ENCODE measurements around the gene DLGAP4. TPM values are rescaled to one million over a fixed set of nuclear protein-coding genes. Genes with fewer than 3 reads are reported as not detected.
A peak's percentile ranks its signal among the peaks of the same experiment; 100 is the strongest.

The DLGAP4 gene
- total and polyA plus RNA-seq, 9 donors, result 18.2 to 75.9 (median 53.1) TPM

DNA sequence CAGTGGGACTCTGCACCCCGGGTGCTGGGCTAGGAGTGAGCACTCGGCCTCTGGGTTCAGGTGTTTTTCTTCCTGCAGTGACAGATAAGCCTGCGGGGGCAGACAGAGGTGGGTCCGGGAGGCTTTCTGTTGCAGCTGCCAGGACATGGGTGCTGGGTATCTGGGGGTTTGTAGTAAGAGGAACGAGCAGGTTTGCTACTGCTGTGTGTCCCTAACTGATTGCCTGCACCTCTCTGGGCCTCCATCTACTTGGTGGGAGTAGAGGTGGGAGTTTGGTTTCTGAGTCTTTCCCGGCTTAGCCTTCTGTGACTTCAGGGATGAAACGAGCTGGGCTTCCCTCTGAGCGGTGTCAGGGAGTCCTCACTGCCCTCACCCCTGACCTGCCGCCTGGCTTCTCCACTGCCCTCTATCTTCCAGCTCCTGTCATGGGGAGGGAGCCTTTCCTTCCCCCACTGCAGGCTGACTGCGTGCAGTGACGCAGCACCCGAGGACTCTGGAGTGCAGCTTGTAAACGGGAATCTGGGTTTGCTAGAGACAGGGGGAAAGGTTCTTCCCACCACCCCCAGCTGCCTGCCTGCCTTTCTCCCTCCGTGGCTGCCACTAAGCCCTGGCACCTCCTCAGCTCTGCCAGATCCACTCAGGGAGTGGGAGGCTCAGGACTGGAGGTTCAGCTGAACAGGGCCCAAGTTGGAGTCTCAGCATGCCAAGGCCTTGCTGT is 6.7 kb downstream of the DLGAP4 start:
- Histone ChIP-seq H3K4me1 (ENCODE audit: insufficient read depth) (no peaks in the 10 kb centered on the region), H3K36me3 (no peaks in the 10 kb centered on the region), H3K9me3 (no peaks in the 10 kb centered on the region), H3K4me3 (no peak overlapping the region), H3K27me3 (no peaks in the 10 kb centered on the region), H3K27ac (no peak overlapping the region)
- peak in 1 of 5 donors; percentile 2 for DNase-seq
- 19 to 31% (median 23%) methylated on average over 14 of the region's 14 CpGs for WGBS, 3 donors
- TF ChIP-seq EP300 (IDR thresholded peaks at IDR 0.05) (no peak), POLR2A (IDR thresholded peaks at IDR 0.05) (no peak)
- TF ChIP-seq, protein P1, sequence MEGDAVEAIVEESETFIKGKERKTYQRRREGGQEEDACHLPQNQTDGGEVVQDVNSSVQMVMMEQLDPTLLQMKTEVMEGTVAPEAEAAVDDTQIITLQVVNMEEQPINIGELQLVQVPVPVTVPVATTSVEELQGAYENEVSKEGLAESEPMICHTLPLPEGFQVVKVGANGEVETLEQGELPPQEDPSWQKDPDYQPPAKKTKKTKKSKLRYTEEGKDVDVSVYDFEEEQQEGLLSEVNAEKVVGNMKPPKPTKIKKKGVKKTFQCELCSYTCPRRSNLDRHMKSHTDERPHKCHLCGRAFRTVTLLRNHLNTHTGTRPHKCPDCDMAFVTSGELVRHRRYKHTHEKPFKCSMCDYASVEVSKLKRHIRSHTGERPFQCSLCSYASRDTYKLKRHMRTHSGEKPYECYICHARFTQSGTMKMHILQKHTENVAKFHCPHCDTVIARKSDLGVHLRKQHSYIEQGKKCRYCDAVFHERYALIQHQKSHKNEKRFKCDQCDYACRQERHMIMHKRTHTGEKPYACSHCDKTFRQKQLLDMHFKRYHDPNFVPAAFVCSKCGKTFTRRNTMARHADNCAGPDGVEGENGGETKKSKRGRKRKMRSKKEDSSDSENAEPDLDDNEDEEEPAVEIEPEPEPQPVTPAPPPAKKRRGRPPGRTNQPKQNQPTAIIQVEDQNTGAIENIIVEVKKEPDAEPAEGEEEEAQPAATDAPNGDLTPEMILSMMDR (IDR thresholded peaks at IDR 0.05), result no peak
- intact Hi-C loops (cut with DNase I), result no loop called here

GRCh38 chr20:36313476-36313875 is 7.3 kb downstream of the DLGAP4 start:
- Histone ChIP-seq H3K4me3 (no peak overlapping the region), H3K4me1 (ENCODE audit: insufficient read depth) (no peaks in the 10 kb centered on the region), H3K9me3 (no peaks in the 10 kb centered on the region), H3K27me3 (no peaks in the 10 kb centered on the region), H3K36me3 (no peaks in the 10 kb centered on the region), H3K27ac (no peak overlapping the region)
- peak in 1 of 5 donors; percentile 8 for DNase-seq
- TF ChIP-seq EP300 (IDR thresholded peaks at IDR 0.05) (no peak), POLR2A (IDR thresholded peaks at IDR 0.05) (no peak)
- TF ChIP-seq, protein P1 (IDR thresholded peaks at IDR 0.05), result no peak
- intact Hi-C loops (cut with DNase I), result no loop called here
- WGBS, 3 donors, result 55 to 69% (median 59%) methylated on average over 3 of the region's 3 CpGs

- H3K27ac ChIP-seq, result no peak overlapping the region
- no peaks in the 10 kb centered on the region for H3K36me3 ChIP-seq
- H3K27me3 ChIP-seq, result no peaks in the 10 kb centered on the region
- no peak for DNase-seq
- no peaks in the 10 kb centered on the region for H3K4me1 ChIP-seq (ENCODE audit: insufficient read depth)
- 61 to 79% (median 67%) methylated on average over 8 to 11 of the region's 11 CpGs for WGBS, 3 donors
- no peaks in the 10 kb centered on the region for H3K9me3 ChIP-seq
- TF ChIP-seq, protein P1 (IDR thresholded peaks at IDR 0.05), result no peak
- TF ChIP-seq POLR2A (IDR thresholded peaks at IDR 0.05) (no peak), EP300 (IDR thresholded peaks at IDR 0.05) (no peak)
- no peak overlapping the region for H3K4me3 ChIP-seq
- intact Hi-C loops (cut with DNase I), result no loop called here
Measured at GRCh38 chr20:36313926-36314325, 7.8 kb downstream of the DLGAP4 start.

GRCh38 chr20:36314734-36315544 is 8.8 kb downstream of the DLGAP4 start:
- TF ChIP-seq, protein P1 (IDR thresholded peaks at IDR 0.05), result no peak
- TF ChIP-seq EP300 (IDR thresholded peaks at IDR 0.05) (no peak), POLR2A (IDR thresholded peaks at IDR 0.05) (no peak)
- no peak overlapping the region for H3K4me3 ChIP-seq
- H3K9me3 ChIP-seq, result no peaks in the 10 kb centered on the region
- WGBS, 3 donors, result 53 to 56% (median 53%) methylated on average over 11 of the region's 12 CpGs
- no peaks in the 10 kb centered on the region for H3K4me1 ChIP-seq (ENCODE audit: insufficient read depth)
- no peaks in the 10 kb centered on the region for H3K27me3 ChIP-seq
- intact Hi-C loops (cut with DNase I), result no loop called here
- DNase-seq, result no peak
- H3K27ac ChIP-seq, result no peak overlapping the region
- no peaks in the 10 kb centered on the region for H3K36me3 ChIP-seq

All from ovary (tissue), 9 donors.